GM06990 (cell line): ENCODE results near the gene LAMA5.
A peak's percentile ranks its signal among the peaks of the same experiment; 100 is the strongest.

Experiments
- DNase-seq: peaks from one replicate; pipeline ENCODE4 v3.0.0-alpha.2; 2011; ENCODE audit not compliant: insufficient read length; ENCODE audit errors: extremely low read depth
- H3K27me3 ChIP-seq: replicated peaks from 2 replicates; pipeline ENCODE4 v1.6.0; 2011; ENCODE audit warnings: low read length; ENCODE audit not compliant: control insufficient read depth, insufficient read depth
- H3K36me3 ChIP-seq: 2 replicates; pipeline ENCODE4 v1.5.1; 2011; ENCODE audit warnings: low read length; ENCODE audit not compliant: control insufficient read depth, insufficient read depth
- H3K4me3 ChIP-seq: replicated peaks from 2 replicates; pipeline ENCODE4 v1.5.1; 2011; ENCODE audit warnings: low read depth, mild to moderate bottlenecking, control low read depth, low read length
- TF ChIP-seq, protein P1 (sequence below): IDR thresholded peaks from 2 replicates; pipeline ENCODE4 v1.5.1; 2011; ENCODE audit warnings: low read length, control low read depth, mild to moderate bottlenecking, inconsistent platforms; ENCODE audit not compliant: insufficient read depth, poor library complexity, severe bottlenecking

Gene LAMA5

DNA sequence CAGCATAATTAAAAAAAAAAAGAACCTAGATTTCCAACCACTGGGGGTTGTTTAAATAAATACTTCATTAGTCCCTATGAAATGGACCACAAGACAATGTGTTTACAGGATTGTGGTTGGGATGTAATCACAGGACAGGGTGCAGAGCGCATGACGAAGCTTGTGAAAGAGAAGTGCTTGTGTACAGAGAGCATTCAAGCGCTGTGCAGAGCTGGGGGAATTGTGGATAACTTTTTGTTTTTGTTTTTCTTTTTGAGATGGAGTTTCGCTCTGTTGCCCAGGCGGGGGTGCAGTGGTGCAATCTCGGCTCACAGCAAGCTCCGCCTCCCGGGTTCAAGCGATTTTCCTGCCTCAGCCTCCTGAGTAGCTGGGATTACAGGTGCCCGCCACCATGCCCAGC, 22.3 kb downstream of the LAMA5 start:
- no peaks in the 10 kb centered on the region for H3K27me3 ChIP-seq
- TF ChIP-seq, protein P1, sequence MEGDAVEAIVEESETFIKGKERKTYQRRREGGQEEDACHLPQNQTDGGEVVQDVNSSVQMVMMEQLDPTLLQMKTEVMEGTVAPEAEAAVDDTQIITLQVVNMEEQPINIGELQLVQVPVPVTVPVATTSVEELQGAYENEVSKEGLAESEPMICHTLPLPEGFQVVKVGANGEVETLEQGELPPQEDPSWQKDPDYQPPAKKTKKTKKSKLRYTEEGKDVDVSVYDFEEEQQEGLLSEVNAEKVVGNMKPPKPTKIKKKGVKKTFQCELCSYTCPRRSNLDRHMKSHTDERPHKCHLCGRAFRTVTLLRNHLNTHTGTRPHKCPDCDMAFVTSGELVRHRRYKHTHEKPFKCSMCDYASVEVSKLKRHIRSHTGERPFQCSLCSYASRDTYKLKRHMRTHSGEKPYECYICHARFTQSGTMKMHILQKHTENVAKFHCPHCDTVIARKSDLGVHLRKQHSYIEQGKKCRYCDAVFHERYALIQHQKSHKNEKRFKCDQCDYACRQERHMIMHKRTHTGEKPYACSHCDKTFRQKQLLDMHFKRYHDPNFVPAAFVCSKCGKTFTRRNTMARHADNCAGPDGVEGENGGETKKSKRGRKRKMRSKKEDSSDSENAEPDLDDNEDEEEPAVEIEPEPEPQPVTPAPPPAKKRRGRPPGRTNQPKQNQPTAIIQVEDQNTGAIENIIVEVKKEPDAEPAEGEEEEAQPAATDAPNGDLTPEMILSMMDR = no peak
- no peaks in the 10 kb centered on the region for H3K36me3 ChIP-seq
- H3K4me3 ChIP-seq = no peak overlapping the region
- no peak for DNase-seq

DNA sequence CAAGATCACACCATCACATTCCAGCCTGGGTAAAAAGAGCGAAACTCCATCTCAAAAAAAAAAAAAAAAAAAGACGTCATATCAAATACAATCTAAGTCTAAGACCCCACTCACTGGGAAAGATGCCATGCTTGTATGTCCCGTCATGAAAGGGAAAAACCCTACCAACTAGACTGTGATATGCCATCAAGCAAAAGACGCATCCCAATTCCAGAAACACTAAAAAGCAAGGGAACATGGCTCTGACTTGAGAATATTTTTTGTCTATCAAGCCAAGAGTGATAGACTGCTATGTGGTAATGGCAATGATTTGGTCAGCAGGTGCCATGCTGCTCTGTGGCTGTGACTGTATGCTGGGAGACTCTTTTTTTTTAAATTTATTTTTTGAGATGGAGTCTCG, 23.0 kb downstream of the LAMA5 start:
- TF ChIP-seq, protein P1 = no peak
- H3K4me3 ChIP-seq = no peak overlapping the region
- no peak for DNase-seq
- no peaks in the 10 kb centered on the region for H3K27me3 ChIP-seq
- H3K36me3 ChIP-seq = no peaks in the 10 kb centered on the region

DNA sequence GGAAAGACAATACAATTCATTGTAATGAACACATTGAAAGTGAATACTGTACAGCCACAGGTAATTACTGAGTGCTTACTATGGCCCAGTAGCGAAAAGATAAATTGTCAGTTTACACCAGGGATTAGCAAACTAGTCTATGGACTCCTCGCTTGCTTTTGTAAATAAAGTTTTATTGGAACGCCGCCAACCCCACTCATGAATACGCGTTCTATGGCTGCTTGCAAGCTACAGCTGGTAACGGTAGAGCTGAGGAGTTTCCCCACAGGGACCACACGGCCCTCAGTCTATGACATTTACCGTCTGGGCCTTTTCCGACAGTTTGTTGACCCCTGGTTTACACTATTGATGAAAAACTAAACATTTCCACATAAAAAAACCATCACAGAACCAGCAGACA, 24.2 kb downstream of the LAMA5 start:
- TF ChIP-seq, protein P1 = no peak
- no peak for DNase-seq
- Histone ChIP-seq H3K4me3 (no peak overlapping the region), H3K27me3 (no peaks in the 10 kb centered on the region), H3K36me3 (no peaks in the 10 kb centered on the region)

DNA sequence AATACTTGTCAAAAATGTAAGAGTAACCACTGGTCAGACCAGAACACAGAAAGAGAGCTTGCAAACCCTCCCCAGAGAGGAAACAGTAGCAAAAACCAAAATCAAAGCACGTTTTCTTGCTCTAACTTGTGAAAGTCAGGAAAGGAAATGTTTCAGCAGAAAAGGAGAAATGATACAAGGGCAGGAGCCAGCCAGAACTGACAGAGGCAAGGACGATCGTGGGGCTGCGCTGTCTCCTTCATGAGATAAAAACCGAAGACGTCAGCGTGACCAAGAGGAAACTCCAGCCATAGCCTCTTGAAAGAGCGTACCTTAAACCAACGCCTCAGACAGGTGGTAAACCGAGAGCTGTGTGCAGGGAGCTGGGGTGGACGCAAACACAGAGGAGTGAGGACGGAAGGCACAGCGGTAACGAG, 27.5 kb downstream of the LAMA5 start:
- Histone ChIP-seq H3K27me3 (no peaks in the 10 kb centered on the region), H3K4me3 (peak overlapping the region; percentile 58), H3K36me3 (no peaks in the 10 kb centered on the region)
- DNase-seq = peak; percentile 74
- TF ChIP-seq, protein P1 = no peak

DNA sequence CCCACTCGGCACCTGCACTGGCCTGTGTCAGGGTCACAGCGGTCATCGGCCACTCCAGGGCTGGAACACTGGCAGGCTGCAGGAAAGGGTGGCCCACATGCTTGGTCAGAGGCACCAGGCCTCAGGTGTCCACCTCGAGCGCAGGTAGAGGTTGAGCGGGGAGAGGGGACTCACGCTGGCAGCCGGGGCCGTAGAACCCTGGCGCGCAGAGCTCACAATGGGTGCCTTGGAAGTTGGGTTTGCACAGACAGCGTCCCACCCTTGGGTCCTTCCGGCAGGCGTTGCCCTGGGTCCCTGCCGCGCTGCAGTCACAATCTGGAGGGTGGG, 28.9 kb downstream of the LAMA5 start:
- Histone ChIP-seq H3K4me3 (no peak overlapping the region), H3K36me3 (no peaks in the 10 kb centered on the region), H3K27me3 (no peaks in the 10 kb centered on the region)
- DNase-seq = no peak
- TF ChIP-seq, protein P1 = no peak

DNA sequence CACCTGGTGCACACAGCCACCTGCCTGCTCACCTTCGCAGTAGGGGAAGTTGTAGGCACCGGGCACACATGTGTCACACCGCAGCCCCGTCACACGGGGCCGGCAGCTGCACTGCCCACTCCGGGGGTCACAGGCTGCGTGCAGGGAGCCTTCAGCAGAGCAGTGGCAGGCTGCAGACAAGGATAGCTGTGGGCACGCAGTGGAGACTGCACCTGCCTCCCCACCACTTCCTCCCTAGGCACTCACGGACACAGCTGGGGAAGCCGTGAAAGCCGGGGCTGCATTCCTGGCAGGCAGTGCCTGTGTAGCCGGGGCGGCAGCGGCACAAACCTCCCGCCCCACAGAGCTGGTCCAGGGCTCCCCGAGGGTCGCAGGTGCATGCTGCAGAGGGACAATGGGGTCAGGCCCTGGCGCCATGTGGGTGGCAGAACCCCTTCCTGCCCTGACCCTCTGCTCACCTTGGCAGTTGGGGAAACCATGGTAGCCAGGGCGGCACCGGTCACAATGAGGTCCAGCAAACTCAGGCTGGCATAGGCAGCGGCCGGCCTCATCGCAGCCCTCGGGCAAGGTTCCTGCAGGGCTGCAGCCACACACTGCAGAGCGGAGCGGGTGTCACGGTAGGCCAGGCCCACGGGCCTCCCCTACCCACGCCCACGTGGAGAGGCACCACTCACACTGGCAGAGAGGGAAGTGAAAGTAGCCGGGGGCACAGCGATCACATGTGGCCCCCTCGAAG, 29.4 kb downstream of the LAMA5 start:
- DNase-seq = peak; percentile 80
- TF ChIP-seq, protein P1 = no peak
- Histone ChIP-seq H3K36me3 (no peaks in the 10 kb centered on the region), H3K4me3 (no peak overlapping the region), H3K27me3 (no peaks in the 10 kb centered on the region)
